Fibroblast of skin of right quadriceps (primary cell): ENCODE results near the gene LRCH3.
A peak's percentile ranks its signal among the peaks of the same experiment; 100 is the strongest.

Experiments
- DNase-seq: peaks from one replicate; pipeline ENCODE4 v3.0.0-alpha.2; 2013

LRCH3 gene

DNA sequence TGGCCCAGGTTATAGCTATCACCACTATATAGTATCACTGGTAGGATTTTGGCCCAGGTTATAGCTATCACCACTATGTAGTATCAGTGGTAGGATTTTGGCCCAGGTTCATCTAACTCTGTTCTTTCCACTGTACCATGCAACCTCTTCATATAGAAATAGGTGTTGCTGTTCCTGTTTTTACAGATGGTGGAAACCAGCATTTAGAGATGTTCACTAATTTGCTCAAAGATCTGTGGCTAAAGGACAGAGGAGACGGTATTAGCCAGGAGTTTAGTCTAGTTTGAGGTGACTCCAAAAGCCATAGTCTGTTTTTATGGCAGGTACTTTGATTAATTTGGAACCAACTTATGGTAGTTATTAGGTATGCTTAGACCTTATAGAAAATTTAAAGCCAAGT is 3.1 kb downstream of the LRCH3 start:
- no peak for DNase-seq

DNA sequence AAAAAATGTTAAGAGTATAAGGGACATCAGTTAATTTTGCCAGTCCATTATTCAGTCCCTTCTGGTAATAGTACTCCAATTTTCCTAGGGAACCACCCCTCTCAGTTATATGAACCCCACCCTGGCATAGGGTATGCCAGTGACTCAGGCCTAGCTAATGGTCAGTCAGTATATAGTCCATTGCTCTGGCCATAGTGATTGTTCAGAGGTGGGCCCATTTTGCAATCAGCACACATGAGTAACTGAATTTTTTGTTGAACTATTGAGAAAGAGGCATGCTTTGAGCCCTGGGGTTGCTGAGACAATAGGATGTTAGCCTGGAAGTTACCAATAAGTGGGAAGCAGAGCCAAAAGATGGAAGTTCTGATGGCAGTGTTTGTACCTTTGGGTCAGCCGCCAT is 4.1 kb downstream of the LRCH3 start:
- DNase-seq: no peak

DNA sequence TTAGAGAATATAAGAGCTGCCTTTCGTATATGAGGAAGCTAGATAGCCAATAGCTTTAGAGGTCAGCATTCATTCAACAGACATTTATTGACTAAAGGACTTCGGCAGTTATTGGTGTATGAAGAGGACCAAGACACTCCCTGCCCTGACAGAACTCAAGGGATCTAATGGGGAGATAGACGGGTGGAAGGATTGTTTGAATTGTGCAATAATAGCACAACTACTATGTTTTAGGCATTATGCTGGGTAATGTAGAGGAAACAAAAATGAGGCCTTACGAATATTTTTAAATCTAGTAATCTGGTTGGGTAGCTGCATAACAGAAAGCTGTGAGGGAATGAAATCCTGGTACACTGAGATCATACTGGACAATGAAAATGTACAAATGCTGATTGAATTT is 5.0 kb downstream of the LRCH3 start:
- DNase-seq: no peak

DNA sequence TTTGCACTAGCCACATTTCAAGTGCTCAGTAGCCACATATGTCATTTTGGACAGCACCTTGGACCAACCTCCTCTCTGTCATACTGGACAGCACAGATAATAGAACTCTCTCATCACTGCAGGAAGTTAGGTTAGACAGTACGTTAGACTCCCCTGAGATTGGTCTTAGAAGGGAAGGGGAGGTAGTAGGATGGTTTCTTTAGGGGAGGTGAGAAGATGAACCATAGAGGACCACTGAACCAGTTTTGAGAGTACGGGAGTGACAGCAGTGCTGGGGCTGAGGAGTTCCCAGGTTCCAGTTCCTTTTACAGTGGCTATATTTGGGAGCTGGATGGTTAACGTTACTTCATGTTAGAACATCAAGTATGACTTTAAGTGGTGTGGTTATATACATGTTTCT is 7.8 kb downstream of the LRCH3 start:
- no peak for DNase-seq

DNA sequence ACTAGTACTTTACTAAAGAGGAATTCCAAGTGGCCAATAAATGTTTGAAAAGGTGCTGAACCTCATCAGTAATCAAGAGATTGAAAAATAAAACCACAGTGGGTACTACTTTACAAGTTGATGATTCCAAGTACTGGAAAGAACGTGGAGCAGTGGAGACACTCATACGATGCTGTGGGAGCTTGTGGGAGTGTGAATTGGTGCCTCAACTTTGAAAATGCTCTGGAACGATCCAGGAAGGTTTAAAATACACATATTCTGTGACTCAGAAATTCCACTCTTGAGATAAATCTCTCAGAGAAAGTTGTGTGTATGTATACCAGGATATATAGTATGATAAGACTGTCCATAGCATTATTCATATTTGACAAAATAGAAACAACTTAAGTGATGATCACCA is 9.3 kb downstream of the LRCH3 start:
- no peak for DNase-seq

DNA sequence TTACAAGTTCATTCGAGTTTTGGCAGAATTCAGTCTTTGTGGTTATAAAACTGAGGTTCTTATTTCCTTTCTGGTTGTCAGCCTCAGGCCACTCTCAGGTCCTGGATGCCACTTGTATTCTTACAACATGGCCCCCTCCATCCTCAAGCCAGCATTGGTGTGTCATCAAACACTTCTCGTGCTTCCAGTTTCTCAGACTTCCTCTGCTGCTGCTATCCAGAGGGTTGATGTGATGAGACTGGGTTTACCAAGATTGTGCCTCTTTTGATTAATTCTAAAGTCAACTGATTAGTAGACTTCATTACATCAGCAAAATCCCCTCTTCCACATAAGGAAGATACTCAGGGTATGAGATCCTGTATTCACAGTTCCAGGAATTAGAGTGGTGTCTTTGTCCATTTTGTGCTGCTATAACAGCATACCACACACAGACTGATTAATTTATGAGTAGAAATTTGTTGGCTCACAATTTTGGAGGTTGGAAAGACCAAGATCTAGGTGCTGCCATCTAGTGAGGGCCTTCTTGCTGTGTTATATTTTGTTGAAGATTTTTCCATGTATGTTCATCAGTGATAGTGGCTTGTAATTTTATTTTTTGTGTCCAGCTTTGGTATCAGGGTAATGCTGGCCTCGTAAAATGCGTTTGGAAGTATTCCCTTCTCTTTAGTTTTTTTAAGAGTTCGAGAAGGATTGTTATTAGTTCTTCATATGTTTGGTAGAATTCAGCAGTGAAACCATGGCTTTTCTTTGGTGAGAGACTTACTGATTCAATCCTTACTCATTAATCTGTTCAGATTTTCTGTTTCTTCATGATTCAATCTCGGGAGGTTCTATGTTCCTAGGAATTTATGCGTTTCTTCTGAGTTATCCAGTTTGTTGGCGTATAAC is 11.1 kb downstream of the LRCH3 start:
- no peak for DNase-seq

DNA sequence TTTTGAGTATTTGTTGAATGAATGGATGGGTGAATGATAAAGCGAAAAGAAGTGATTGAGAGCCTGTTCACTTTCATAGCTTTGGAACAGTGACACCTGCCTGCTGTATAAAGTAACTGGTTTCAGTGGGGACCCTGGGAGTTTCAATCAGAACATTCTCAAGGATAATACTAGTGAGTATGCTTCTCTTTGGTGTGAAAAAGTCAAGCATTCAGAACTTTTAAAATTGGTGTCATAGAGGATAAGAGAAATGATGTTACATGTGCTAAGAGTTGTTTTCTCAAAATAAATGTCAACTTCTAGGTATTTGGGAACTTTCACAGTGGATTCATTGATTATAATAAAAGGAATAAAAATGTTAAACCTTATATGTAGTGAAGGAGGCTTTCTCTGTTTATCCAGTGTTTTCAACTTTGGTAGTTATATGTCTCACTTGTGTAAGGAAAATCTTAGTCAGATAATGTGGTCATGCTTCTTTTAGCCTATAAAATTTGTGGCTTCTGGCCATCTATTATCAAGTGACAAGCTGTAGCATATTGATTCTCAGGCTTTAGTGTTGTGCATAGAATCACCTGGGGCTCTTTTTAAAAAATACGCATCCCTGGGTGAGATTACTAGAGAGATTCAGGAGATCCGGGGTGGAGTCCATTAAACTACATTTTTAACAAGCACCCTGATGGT is 11.9 kb downstream of the LRCH3 start:
- DNase-seq: no peak

DNA sequence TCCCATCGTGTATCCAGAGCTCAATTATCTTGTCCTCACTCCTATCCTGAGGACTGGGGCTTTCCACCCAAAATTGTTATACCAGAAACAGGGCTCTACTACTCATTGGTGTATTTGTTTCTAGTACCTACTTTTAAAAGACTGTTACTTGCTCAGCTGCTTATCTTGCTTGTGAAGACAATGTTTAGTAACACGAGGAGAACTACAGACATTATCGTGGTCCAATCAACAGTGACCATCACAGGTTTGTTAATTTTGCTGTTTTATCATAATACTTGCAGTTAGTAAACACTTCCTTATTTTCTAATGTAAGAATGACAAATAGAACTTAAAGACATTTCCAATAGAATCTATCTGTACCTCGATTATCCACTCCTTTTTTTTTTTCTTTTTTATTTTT is 13.5 kb downstream of the LRCH3 start:
- no peak for DNase-seq

DNA sequence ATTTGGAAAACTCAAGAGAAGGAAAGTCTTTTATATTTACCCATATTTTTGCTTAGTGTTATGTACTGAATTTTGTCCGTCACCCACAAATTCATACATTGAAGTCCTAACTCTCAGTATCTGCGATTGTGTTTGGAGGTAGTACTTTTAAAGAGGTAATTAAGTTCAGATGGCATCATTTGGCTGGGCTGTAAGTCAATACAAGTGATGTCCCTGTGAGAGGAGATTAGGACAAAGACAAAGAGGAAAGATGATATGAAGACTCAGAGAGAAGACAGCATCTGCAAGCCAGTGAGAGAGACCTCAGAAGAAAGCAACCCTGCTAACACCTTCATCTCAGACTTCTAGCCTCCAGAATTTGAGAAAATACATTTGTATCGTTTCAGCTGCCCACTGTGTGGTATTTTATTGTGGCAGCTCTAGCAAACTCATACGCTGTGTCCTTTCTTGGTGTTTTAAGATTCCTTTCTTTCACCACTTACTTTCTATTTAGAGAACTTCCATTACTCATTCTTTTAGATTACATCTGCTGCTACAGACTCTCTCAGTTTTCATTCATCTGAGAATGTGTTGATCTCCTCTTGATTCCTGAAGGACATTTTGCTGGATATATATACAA is 17.0 kb downstream of the LRCH3 start:
- DNase-seq: peak; percentile 52

DNA sequence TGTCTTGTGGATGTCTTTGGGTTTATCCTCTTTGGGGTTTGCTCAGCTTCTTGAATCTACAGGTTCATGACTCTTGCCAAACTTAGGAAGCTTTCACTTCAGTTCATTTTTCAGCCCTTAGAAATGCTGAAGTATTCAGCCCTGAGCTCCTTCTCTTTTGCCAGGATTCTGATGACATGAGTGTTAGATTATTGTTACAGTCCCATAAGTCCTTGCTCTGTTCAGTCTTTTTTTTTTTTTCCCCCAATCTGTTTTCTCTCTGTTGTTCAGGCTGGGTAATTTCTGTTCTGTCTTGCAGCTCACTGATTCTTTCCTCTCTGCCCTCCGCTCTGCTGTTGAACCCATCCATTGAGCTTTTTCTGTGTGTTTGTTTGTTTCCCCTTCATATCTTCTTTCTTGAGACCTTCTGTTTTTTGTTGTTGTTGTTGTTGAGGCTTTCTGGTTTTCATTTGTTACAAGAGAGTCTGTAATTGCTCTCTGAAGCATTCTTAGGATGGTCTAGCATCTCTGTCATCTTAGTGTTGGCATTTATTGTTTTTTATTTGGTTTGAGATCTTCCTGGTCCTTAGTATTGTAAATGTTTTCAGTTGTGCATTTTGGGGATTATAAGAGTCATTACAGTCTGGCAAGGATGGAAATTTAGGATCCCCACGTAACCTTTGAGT is 18.4 kb downstream of the LRCH3 start:
- peak; percentile 83 for DNase-seq

DNA sequence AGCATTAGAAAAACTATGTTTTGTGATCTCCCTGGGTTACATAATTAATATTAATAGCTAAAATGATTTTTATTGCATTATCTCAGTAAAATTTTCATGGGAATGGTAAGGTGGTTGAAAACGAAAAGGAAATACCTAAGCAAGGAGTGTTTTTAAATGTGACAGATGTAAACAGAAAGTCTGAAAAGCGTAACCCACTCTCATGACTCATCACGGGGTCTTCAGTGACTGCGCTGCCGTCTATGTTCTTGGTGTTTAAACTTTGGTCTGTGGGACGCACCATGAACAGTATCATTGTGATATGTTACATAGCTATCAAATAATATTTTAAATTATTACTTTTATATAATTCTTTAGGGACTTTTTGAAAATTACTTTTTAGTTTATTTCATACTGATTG is 19.8 kb downstream of the LRCH3 start:
- no peak for DNase-seq

DNA sequence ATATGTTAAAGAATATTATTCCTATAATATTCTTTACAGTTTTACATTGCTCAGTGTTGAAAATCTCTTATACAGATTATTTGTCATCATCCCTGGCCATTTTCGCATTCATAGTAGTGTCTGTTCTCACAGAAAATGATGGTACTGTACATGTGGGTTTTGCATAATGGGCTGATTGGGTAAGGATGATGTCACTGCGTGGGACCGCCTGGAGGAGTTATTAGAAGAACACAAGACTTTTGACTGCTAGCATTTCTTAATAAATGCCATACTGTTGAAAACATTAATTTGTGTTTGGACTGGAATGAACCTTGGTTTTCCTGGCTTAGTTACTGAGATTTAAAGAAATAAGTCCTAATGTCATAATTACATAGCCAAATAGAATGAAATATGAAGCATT is 20.3 kb downstream of the LRCH3 start:
- peak; percentile 85 for DNase-seq

DNA sequence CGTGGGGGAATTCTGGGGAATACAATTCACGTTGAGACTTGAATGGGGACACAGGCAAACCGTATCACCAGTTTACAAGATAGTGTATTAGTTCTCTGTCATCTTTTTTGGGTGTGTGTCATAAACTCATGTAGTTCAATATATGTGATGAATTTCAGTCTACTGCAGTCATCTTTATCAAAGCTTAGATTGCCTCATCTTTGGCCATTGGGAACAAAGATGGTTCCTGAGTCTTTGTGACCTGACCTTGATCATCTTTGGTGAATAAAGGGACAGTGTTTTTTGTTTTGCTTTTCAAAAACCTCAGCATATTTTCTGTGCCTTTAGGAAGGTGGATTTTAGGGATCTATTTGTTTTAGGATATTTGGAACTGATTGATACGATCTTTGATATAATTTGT is 23.3 kb downstream of the LRCH3 start:
- no peak for DNase-seq

DNA sequence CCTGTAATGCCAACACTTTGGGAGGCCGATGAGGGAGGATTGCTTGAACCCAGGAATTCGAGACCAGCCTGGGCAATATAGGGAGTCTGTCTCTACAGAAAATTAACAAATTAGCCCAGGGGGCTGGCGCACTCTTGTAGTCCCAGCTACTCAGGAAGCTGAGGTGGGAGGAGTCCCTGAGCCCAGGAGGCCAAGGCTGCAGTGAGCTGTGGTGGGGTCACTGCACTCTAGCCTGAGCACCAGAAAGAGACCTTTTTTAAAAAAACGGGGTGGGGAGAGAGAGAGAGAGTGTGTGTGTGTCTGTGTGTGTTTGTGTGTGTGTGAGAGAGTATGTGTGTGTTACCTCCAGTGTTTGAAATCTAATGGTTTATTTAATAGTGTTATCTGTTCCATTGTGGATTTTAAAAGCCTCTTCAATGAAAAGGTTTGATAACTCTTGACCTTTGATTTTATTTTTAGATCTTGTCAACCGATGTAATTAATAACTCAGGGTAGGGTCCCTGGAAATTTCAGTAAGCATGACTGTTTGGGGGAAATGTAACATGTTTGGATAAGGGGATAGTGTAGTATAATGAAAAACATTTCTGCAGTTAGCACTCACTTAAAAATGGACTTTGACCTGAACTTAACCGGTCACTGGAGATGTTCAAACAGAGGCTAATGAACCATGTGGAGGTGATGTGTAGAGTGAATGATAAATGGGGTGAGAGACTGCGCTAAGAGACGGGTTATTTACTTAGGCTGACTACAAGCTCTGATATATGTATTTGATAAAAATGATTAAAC is 29.7 kb downstream of the LRCH3 start:
- no peak for DNase-seq

DNA sequence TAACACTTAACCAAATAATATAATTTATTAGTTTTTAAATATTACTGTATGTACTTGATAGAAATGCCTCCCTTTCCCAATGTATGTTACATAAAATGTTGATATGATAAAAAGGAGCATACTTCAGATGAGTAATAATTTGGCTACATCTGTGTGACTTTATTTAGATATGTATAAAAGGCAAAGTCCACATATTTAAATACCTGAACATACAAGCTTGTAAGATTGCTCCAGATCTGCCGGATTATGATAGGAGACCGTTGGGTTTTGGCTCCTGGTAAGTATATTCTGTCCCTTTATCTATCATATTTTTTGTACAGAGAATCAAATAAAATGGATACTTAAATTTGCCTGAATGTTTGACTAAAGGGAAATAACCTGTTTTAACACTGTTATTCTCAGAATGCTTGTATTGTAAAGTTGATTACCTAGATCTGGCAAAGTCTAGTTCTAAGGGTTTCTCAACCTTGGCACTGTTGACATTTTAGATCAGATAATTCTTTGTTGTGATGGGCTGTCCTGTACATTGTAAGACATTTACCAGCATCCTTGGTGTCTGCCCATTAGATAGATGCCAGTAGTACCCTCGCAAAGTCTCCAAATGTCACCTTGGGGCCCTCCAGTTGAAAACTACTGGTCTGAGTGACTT is 38.5 kb downstream of the LRCH3 start:
- DNase-seq: no peak

DNA sequence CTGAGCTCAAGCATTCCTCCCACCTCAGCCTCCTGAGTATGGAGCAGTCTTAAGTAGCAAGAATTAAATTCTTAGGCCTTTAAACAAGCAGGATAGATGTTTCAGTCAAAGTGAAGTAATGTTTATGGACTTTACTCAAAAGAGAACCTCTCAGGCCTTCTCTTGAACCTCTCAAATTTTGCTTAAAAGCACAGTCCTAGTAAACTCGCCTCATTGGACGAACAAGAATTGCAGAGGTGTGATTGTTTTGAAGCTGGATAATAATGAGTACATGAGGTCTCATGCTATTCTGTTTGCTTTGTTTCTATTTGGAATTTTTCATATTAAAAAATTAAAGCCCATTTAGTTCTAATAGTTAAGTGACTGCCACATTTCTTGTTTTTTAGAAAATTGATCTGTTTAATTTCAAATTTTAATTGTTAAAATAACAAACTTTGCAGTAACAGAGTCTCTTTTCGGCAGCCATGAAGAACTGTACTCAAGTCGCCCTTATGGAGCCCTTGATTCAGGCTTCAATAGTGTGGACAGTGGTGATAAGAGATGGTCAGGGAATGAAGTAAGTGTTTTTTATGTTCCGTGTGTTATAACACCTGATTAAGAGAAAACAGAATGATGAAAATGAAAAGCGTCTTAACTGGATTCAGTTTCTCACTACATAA is 39.4 kb downstream of the LRCH3 start:
- no peak for DNase-seq

DNA sequence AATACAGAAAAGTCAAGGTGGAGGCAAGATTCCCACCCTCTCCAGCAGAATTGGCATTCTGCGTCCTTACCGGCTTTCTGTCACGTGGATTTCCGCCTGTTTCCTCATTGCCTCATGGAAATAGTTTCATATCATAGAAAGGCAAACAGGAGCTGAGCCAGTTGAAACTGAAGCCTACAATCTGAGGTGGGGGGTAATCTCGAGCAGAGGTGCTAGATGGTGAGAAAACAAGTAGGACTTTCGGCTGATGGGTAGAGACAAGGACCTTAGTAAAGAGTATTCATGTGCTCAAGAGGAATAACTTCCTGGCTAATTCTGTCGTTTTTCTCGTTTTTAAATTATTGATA is 39.9 kb downstream of the LRCH3 start:
- DNase-seq: no peak

DNA sequence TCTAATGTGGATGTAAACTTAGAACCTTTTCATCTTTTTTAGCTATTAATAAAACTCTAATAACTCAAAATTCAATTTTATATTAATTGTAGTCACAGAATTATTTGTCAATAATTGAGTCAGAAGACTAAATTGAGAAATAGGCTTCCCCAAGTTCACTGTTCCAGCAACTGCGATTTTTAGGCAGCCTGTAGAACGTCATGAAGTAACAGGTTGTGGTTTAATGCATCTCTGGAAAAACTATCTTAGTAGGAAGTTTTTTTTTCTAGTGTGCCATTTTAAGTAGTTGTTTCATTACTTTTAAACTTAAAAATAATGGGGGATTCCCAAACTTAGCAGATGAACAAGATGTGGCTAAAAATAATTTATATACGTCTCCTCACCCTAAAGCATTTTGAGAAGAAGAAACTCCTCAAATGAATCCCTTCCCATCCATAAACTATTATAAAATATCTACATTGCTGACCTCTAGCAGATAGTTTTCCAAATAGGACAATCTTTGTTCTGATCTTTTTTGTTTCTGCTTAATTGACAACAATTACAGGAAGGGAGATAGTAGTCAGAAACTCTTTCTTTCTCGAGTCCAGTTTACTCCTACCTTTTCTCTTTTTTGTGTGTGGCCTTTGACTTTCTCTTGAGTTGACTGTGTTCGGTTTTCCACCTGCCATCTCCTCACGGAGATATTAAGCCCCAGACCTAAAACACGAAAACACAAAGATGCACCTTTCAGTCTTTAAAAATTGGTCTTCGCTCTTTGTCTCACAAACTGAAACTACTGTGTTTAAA is 43.1 kb downstream of the LRCH3 start:
- no peak for DNase-seq

DNA sequence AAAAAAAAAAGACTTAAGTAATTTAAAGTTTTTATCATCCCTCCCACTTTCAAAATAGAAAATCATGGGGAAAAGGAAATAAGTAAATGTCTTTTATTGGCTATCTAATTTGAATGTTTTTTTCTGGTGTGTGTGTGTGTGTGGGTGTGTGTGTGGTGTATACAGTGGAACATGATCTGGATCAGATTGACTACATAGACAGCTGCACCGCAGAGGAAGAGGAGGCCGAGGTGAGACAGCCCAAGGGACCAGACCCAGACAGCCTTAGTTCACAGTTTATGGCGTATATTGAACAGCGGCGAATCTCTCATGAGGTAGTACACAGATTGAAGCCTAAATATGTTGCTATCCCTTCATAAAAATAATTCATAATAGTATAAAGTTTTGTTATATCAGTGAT is 44.5 kb downstream of the LRCH3 start:
- no peak for DNase-seq

DNA sequence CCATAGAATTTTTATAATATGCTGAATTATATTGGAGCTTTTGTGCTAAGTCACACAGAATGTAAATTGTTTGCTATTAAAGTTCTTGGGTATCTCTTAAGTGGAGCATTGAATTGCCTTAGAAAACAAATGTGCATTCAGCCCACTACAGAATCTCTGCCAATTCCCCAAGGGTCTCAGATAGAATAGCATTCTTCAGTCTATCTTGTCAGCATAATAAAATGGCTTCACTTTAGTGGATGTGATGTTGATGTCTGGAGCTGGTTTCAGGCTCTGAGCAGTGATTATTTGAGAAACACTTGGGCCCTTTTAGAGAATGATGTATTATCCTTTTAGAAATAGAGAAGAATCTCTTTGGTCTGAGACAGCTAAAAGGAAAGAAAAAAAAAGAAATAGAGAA is 45.2 kb downstream of the LRCH3 start:
- no peak for DNase-seq

DNA sequence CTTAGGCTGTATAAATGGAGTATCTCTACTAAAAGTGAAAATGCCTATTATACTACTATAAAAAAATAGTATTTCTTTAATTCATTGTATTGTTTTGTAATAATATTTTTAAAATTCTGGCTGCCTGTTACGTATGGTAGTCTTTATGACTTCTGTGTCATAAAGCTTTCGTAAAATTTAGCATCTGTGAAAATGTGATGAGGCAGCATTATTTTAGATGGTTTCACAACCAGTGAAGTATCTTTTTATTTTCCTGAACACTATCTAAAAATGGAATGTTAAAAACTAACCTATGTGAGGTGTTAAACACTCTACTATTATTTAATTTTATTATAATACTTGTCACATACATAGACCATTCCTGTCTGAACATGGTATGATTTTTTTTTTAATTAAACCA is 46.2 kb downstream of the LRCH3 start:
- no peak for DNase-seq
